ENCODE results near the gene TEX54. TPM values are rescaled to one million over a fixed set of nuclear protein-coding genes. Genes with fewer than 3 reads are reported as not detected.

TEX54 gene
- total and polyA plus RNA-seq, 2 of the 13 experiments (the other 11 are each of a cell fraction or from before 2014, with no cell fraction given), result not detected

DNA sequence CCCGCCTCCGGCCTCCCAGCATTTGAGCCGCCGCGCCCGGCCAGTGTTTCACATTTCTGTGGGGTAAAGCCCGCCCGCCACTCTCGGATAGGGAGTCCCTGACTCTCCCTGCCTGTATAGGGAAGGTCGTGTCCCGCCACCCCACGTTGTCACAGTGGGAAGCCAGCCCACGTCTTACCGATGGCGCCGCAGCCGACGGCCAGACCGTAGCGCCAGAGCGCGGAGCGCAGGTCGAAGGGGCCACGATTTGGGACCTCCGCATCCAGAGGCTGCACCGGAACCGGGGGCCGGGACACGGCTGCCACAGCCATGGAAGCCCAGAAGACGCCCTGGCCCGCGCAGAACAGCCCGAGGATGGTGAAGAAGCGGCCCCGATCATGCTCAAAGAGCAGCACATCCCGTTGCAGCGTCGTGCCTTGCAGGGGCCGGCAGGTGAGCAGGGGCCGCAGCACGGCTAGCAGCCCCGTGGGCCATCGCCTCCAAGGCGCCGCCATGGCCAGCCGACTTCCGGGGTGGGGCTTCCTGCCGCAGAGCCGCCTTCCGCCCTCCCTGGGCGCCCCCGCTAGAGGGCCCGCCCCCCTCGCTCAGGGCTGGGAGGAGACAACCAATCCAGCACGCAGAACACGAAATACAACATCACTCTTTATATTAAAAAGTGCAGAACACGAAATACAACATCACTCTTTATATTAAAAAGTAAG, 41.0 kb downstream of the TEX54 start, which contains the start of gene TMEM223 (continued):
- TF ChIP-seq, protein P1, sequence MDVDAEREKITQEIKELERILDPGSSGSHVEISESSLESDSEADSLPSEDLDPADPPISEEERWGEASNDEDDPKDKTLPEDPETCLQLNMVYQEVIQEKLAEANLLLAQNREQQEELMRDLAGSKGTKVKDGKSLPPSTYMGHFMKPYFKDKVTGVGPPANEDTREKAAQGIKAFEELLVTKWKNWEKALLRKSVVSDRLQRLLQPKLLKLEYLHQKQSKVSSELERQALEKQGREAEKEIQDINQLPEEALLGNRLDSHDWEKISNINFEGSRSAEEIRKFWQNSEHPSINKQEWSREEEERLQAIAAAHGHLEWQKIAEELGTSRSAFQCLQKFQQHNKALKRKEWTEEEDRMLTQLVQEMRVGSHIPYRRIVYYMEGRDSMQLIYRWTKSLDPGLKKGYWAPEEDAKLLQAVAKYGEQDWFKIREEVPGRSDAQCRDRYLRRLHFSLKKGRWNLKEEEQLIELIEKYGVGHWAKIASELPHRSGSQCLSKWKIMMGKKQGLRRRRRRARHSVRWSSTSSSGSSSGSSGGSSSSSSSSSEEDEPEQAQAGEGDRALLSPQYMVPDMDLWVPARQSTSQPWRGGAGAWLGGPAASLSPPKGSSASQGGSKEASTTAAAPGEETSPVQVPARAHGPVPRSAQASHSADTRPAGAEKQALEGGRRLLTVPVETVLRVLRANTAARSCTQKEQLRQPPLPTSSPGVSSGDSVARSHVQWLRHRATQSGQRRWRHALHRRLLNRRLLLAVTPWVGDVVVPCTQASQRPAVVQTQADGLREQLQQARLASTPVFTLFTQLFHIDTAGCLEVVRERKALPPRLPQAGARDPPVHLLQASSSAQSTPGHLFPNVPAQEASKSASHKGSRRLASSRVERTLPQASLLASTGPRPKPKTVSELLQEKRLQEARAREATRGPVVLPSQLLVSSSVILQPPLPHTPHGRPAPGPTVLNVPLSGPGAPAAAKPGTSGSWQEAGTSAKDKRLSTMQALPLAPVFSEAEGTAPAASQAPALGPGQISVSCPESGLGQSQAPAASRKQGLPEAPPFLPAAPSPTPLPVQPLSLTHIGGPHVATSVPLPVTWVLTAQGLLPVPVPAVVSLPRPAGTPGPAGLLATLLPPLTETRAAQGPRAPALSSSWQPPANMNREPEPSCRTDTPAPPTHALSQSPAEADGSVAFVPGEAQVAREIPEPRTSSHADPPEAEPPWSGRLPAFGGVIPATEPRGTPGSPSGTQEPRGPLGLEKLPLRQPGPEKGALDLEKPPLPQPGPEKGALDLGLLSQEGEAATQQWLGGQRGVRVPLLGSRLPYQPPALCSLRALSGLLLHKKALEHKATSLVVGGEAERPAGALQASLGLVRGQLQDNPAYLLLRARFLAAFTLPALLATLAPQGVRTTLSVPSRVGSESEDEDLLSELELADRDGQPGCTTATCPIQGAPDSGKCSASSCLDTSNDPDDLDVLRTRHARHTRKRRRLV (CRISPR knock-in tag; IDR thresholded peaks at IDR 0.05), result no peak
- no peak for TF ChIP-seq ZNF780A (CRISPR knock-in tag; IDR thresholded peaks at IDR 0.05)
- peak; percentile 92 for TF ChIP-seq ZFX (CRISPR knock-in tag; IDR thresholded peaks at IDR 0.05; ENCODE audit: low read depth)
- TF ChIP-seq GPN1 (CRISPR knock-in tag; IDR thresholded peaks at IDR 0.05; ENCODE audit: borderline replicate concordance), result 0 out of 2 replicates have a peak, but pooled peaks have one; percentile 50
- peak; percentile 74; the same call in 1 of the 2 replicates for TF ChIP-seq ZNF713 (CRISPR knock-in tag; IDR thresholded peaks at IDR 0.05)
- TF ChIP-seq ZNF7 (CRISPR knock-in tag; IDR thresholded peaks at IDR 0.05), result no peak
- TF ChIP-seq, protein P2, sequence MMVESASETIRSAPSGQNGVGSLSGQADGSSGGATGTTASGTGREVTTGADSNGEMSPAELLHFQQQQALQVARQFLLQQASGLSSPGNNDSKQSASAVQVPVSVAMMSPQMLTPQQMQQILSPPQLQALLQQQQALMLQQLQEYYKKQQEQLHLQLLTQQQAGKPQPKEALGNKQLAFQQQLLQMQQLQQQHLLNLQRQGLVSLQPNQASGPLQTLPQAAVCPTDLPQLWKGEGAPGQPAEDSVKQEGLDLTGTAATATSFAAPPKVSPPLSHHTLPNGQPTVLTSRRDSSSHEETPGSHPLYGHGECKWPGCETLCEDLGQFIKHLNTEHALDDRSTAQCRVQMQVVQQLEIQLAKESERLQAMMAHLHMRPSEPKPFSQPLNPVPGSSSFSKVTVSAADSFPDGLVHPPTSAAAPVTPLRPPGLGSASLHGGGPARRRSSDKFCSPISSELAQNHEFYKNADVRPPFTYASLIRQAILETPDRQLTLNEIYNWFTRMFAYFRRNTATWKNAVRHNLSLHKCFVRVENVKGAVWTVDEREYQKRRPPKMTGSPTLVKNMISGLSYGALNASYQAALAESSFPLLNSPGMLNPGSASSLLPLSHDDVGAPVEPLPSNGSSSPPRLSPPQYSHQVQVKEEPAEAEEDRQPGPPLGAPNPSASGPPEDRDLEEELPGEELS (CRISPR knock-in tag; IDR thresholded peaks at IDR 0.05), result no peak
- TF ChIP-seq HES4 (CRISPR knock-in tag; IDR thresholded peaks at IDR 0.05; ENCODE audit: borderline replicate concordance), result peak; percentile 33; the same call in 1 of the 2 replicates
- TF ChIP-seq AKAP8 (CRISPR knock-in tag; IDR thresholded peaks at IDR 0.05), result peak; percentile 95
- TF ChIP-seq MIER2 (CRISPR knock-in tag; IDR thresholded peaks at IDR 0.05), result peak; percentile 43; the same call in 1 of the 2 replicates
- TF ChIP-seq ZNF451 (CRISPR knock-in tag; IDR thresholded peaks at IDR 0.05), result peak; percentile 28; the same call in 1 of the 2 replicates
- TF ChIP-seq ZNF224 (CRISPR knock-in tag; IDR thresholded peaks at IDR 0.05), result no peak
- TF ChIP-seq ARNT2 (CRISPR knock-in tag; IDR thresholded peaks at IDR 0.05; ENCODE audit: low read depth), result peak; percentile 75
- TF ChIP-seq NR3C1 (CRISPR knock-in tag; IDR thresholded peaks at IDR 0.05), result no peak
- no peak for TF ChIP-seq ZSCAN30 (CRISPR knock-in tag; IDR thresholded peaks at IDR 0.05)
- 0 out of 2 replicates have a peak, but pooled peaks have one; percentile 35 for TF ChIP-seq ZNF678 (CRISPR knock-in tag; IDR thresholded peaks at IDR 0.05)
- peak; percentile 87 for TF ChIP-seq ZFY (CRISPR knock-in tag; IDR thresholded peaks at IDR 0.05)
- 0 out of 2 replicates have a peak, but pooled peaks have one; percentile 22 for TF ChIP-seq FOXK1 (CRISPR knock-in tag; IDR thresholded peaks at IDR 0.05; ENCODE audit: borderline replicate concordance, low read depth)
- peak; percentile 54; the same call in 1 of the 2 replicates for TF ChIP-seq ZNF33B (CRISPR knock-in tag; IDR thresholded peaks at IDR 0.05)
